CD4-positive, alpha-beta T cell treated with Interleukin-17A for 4 hours (primary cell): ENCODE results near the gene PPP1R13B.
A peak's percentile ranks its signal among the peaks of the same experiment; 100 is the strongest.
"Not testable (repeated sequence)": the region's sequence is repeated elsewhere in the genome, so short reads cannot be mapped to it uniquely, and the experiment has no call there.

Experiments
- DNase-seq: peaks from one replicate; pipeline ENCODE4 v3.0.0-alpha.2; 2020; ENCODE audit warnings: mixed read lengths

Gene PPP1R13B

GRCh38 chr14:103858063-103858781, 10.8 kb upstream of the PPP1R13B start:
- no peak for DNase-seq

GRCh38 chr14:103857256-103857655, 9.9 kb upstream of the PPP1R13B start:
- DNase-seq, result no peak

GRCh38 chr14:103856607-103857006, 9.2 kb upstream of the PPP1R13B start:
- no peak for DNase-seq

GRCh38 chr14:103856105-103856504, 8.7 kb upstream of the PPP1R13B start:
- no peak for DNase-seq

- DNase-seq, result no peak
Measured at GRCh38 chr14:103855734-103856095, 8.3 kb upstream of the PPP1R13B start.

- no peak for DNase-seq
Measured at GRCh38 chr14:103854822-103855733, 7.7 kb upstream of the PPP1R13B start.

- DNase-seq, result no peak
Measured at GRCh38 chr14:103854017-103854808, 6.8 kb upstream of the PPP1R13B start.

- no peak for DNase-seq
Measured at GRCh38 chr14:103849151-103849886, 1.9 kb upstream of the PPP1R13B start.

GRCh38 chr14:103848175-103849077, 1.1 kb upstream of the PPP1R13B start:
- no peak for DNase-seq

GRCh38 chr14:103846543-103847450, 578 bp downstream of the PPP1R13B start:
- peak; percentile 39 for DNase-seq

- DNase-seq, result no peak
Measured at GRCh38 chr14:103846097-103846496, 1.3 kb downstream of the PPP1R13B start.

- DNase-seq, result no peak
Measured at GRCh38 chr14:103845327-103845726, 2.0 kb downstream of the PPP1R13B start.

GRCh38 chr14:103841265-103841664, 6.1 kb downstream of the PPP1R13B start:
- DNase-seq, result not testable (repeated sequence)

GRCh38 chr14:103840014-103840413, 7.4 kb downstream of the PPP1R13B start:
- DNase-seq, result no peak

- no peak for DNase-seq
Measured at GRCh38 chr14:103839579-103839978, 7.8 kb downstream of the PPP1R13B start.

GRCh38 chr14:103838117-103838516, 9.3 kb downstream of the PPP1R13B start:
- no peak for DNase-seq

- DNase-seq, result no peak
Measured at GRCh38 chr14:103836976-103837725, 10.2 kb downstream of the PPP1R13B start.

GRCh38 chr14:103834956-103835355, 12.4 kb downstream of the PPP1R13B start:
- DNase-seq, result no peak

- DNase-seq, result no peak
Measured at GRCh38 chr14:103833711-103834110, 13.7 kb downstream of the PPP1R13B start.

GRCh38 chr14:103832046-103832445, 15.3 kb downstream of the PPP1R13B start:
- no peak for DNase-seq
